PC-9 (cell line): ENCODE data around the gene ALG12. TPM values are rescaled to one million over a fixed set of nuclear protein-coding genes. Genes with fewer than 3 reads are reported as not detected.
A peak's percentile ranks its signal among the peaks of the same experiment; 100 is the strongest.

Experiments
- BruUV-seq: library from RNA; stranded (reverse); fragments of 400-500 nt; replicated peaks from 2 replicates; lab custom pipeline; 2021; lab: Mats Ljungman, UMichigan
- CTCF ChIA-PET: fragments of 300-600 bp; sonication (Branson Sonifier 250); formaldehyde crosslinking; loops from one replicate; lab custom pipeline; 2022; ENCODE audit warnings: antibody characterized with exemption; lab: Charles Lee
- POLR2A ChIA-PET: fragments of 300-600 bp; sonication (Branson Sonifier 250); formaldehyde crosslinking; loops from one replicate; lab custom pipeline; 2022; ENCODE audit warnings: antibody characterized with exemption; ENCODE audit not compliant: unreplicated experiment; lab: Charles Lee
- DNase-seq, 2 experiments: peaks; one replicate each; pipeline versions ENCODE4 v3.0.0 to v3.0.0-alpha.2; 2015 to 2022; ENCODE audit warnings: mixed read lengths in 1 of 2
- H2AFZ ChIP-seq: fragments of 200-600 bp; sonication (generic); 2 replicates; pipeline ENCODE4 v1.8.1; 2017; ENCODE audit warnings: antibody characterized with exemption
- H3F3A ChIP-seq: fragments of 200-600 bp; sonication (generic); 2 replicates; pipeline ENCODE4 v1.8.1; 2017; ENCODE audit warnings: antibody characterized with exemption, mild to moderate bottlenecking, low read depth; ENCODE audit not compliant: insufficient read depth
- H3K27ac ChIP-seq: fragments of 200-600 bp; sonication (generic); 2 replicates; pipeline ENCODE4 v1.6.1; 2016; ENCODE audit warnings: mixed run types
- H3K27me3 ChIP-seq: fragments of 200-600 bp; sonication (generic); 2 replicates; pipeline ENCODE4 v1.6.1; 2016; ENCODE audit warnings: low read depth, mixed run types; ENCODE audit not compliant: insufficient read depth
- H3K36me3 ChIP-seq: fragments of 200-600 bp; sonication (generic); 2 replicates; pipeline ENCODE4 v1.6.1; 2016; ENCODE audit warnings: low read depth, mixed run types
- H3K4me1 ChIP-seq: fragments of 200-600 bp; sonication (generic); replicated peaks from 2 replicates; pipeline ENCODE4 v1.6.1; 2016; ENCODE audit warnings: mixed run types; ENCODE audit not compliant: insufficient read depth
- H3K4me2 ChIP-seq: fragments of 200-600 bp; sonication (generic); 2 replicates; pipeline ENCODE4 v1.6.1; 2017; ENCODE audit warnings: mixed run types
- H3K4me3 ChIP-seq: fragments of 200-600 bp; sonication (generic); 2 replicates; pipeline ENCODE4 v1.6.1; 2016; ENCODE audit warnings: mixed run types
- H3K79me2 ChIP-seq: fragments of 200-600 bp; sonication (generic); 2 replicates; pipeline ENCODE4 v1.6.1; 2017; ENCODE audit warnings: low read depth, mixed run types
- H3K9me2 ChIP-seq: fragments of 200-600 bp; sonication (generic); 2 replicates; pipeline ENCODE4 v1.8.1; 2017; ENCODE audit warnings: mild to moderate bottlenecking; ENCODE audit not compliant: insufficient read depth
- H3K9me3 ChIP-seq: fragments of 200-600 bp; sonication (generic); 2 replicates; pipeline ENCODE4 v1.8.1; 2016; ENCODE audit warnings: low read depth; ENCODE audit not compliant: insufficient read depth
- H4K20me1 ChIP-seq: fragments of 200-600 bp; sonication (generic); 2 replicates; pipeline ENCODE4 v1.8.1; 2017; ENCODE audit not compliant: insufficient read depth
- EZH2 ChIP-seq: fragments of 200-600 bp; sonication (generic); IDR thresholded peaks from 2 replicates; pipeline ENCODE4 v1.8.0; 2017; ENCODE audit warnings: antibody characterized with exemption, low read depth
- intact Hi-C: fragments of 100-400 bp; cut with micrococcal nuclease; formaldehyde crosslinking; loops from one replicate; pipeline ENCODE4 v1.10.0; 2022; ENCODE audit not compliant: unreplicated experiment
- total RNA-seq: library from RNA; stranded (reverse); gene quantifications from 2 replicates; pipeline ENCODE4 v1.2.3, GENCODE V29; 2021
- TF ChIP-seq, protein P1 (sequence below): fragments of 200-600 bp; sonication (generic); conservative IDR thresholded peaks from 2 replicates; pipeline ENCODE4 v1.6.1; 2017; ENCODE audit warnings: mixed run types, antibody characterized with exemption, mild to moderate bottlenecking, moderate library complexity

Gene ALG12
- total RNA-seq, 1 experiment from 2014 or later: 16.8 TPM

DNA sequence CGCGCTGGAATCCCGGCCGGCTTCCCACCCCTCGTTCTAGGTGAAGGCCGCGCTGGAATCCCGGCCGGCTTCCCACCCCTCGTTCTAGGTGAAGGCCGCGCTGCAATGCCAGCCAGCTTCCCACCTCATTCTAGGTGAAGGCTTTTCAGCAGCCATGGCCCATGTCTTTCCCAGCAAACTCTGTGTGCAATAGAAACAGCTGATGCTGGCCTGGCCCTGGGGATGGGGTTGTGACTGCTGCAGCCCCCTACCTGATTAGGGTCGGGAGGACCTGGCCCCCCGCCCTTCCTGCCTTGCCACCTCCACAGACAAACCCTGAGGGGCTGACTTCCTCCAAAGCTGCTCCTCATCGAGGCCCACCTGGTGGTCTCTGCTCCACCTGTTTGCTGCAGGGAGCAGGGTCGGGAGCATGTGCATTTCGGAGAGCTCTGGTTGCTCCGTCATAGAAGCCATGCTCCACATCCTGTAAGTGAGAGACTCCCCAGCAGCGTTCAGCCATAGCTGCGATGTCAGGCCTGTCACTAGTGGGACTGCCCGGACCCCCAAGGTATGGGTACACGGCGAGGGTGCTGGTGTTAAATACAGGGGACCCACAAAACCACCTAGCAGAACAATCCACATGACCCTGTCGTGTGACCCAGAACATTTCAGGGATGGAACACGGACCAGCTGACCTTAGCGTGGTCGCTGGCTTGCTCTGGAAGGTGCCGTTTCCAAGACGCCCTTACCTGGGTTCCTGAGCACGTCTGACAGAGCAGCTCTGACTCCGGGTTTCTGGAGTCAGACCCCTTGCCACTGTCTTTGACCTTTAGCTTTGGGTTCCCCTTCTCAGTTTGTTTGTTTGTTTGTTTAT, 61.2 kb downstream of the ALG12 start:
- no TSS peak for BruUV-seq
- intact Hi-C loops: no loop called here
- no peak for TF ChIP-seq EZH2
- TF ChIP-seq, protein P1, sequence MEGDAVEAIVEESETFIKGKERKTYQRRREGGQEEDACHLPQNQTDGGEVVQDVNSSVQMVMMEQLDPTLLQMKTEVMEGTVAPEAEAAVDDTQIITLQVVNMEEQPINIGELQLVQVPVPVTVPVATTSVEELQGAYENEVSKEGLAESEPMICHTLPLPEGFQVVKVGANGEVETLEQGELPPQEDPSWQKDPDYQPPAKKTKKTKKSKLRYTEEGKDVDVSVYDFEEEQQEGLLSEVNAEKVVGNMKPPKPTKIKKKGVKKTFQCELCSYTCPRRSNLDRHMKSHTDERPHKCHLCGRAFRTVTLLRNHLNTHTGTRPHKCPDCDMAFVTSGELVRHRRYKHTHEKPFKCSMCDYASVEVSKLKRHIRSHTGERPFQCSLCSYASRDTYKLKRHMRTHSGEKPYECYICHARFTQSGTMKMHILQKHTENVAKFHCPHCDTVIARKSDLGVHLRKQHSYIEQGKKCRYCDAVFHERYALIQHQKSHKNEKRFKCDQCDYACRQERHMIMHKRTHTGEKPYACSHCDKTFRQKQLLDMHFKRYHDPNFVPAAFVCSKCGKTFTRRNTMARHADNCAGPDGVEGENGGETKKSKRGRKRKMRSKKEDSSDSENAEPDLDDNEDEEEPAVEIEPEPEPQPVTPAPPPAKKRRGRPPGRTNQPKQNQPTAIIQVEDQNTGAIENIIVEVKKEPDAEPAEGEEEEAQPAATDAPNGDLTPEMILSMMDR: no peak

GRCh38 chr22:49856343-49856742, 61.9 kb downstream of the ALG12 start:
- CTCF ChIA-PET: no interaction called here
- POLR2A ChIA-PET: no interaction called here
- H3K27ac ChIP-seq: no peak overlapping the region
- no peaks in the 10 kb centered on the region for H3K9me3 ChIP-seq
- intact Hi-C loops: no loop called here
- no peak for DNase-seq
- no peak overlapping the region for H2AFZ ChIP-seq
- H3K4me1 ChIP-seq: peaks cover 21% of the 10 kb centered on the region
- H3K79me2 ChIP-seq: peaks cover 71% of the 10 kb centered on the region
- H3K27me3 ChIP-seq: no peaks in the 10 kb centered on the region
- H3K36me3 ChIP-seq: no peaks in the 10 kb centered on the region
- H4K20me1 ChIP-seq: peaks cover 56% of the 10 kb centered on the region
- peak overlapping the region; percentile 87 for H3K4me2 ChIP-seq
- peaks cover 29% of the 10 kb centered on the region; the same call in 1 of the 2 replicates for H3F3A ChIP-seq
- TF ChIP-seq, protein P1: no peak
- TF ChIP-seq EZH2: no peak
- no peaks in the 10 kb centered on the region for H3K9me2 ChIP-seq
- no peak overlapping the region for H3K4me3 ChIP-seq
- BruUV-seq: no TSS peak

More for the DNA sequence above, 61.2 kb downstream of the ALG12 start:
- Histone ChIP-seq H3K9me2 (no peaks in the 10 kb centered on the region), H3K79me2 (peaks cover 78% of the 10 kb centered on the region), H3K4me2 (no peak overlapping the region), H4K20me1 (peaks cover 63% of the 10 kb centered on the region), H3F3A (peaks cover 29% of the 10 kb centered on the region; the same call in 1 of the 2 replicates), H3K27me3 (no peaks in the 10 kb centered on the region), H2AFZ (no peak overlapping the region), H3K4me3 (no peak overlapping the region), H3K36me3 (no peaks in the 10 kb centered on the region), H3K4me1 (peaks cover 21% of the 10 kb centered on the region), H3K27ac (no peak overlapping the region), H3K9me3 (no peaks in the 10 kb centered on the region)
- DNase-seq: no peak
- ChIA-PET POLR2A (no interaction called here), CTCF (no interaction called here)

GRCh38 chr22:49855251-49855911, 62.9 kb downstream of the ALG12 start:
- H4K20me1 ChIP-seq: peaks cover 48% of the 10 kb centered on the region
- H3K9me2 ChIP-seq: no peaks in the 10 kb centered on the region
- H3K36me3 ChIP-seq: no peaks in the 10 kb centered on the region
- peaks cover 21% of the 10 kb centered on the region for H3K4me1 ChIP-seq
- H3K27me3 ChIP-seq: no peaks in the 10 kb centered on the region
- intact Hi-C loops: loop anchor here (2.0 kb wide), 2 partner anchors 29 to 59 kb away; partner anchors contain the start of gene BRD1
- H3K9me3 ChIP-seq: no peaks in the 10 kb centered on the region
- DNase-seq: peak; percentile 50 to 65
- TF ChIP-seq, protein P1: no peak
- no peak for TF ChIP-seq EZH2
- BruUV-seq: no TSS peak
- H3K79me2 ChIP-seq: peaks cover 62% of the 10 kb centered on the region
- CTCF ChIA-PET: interaction anchor here (0.5 to 0.6 kb wide), 2 partner anchors 30 to 469 kb away, joined by 4 to 5 read pairs; no protein-coding TSS in a partner anchor
- H3F3A ChIP-seq: peaks cover 34% of the 10 kb centered on the region; the same call in 1 of the 2 replicates
- no peak overlapping the region for H2AFZ ChIP-seq
- H3K27ac ChIP-seq: peak overlapping the region; percentile 18
- H3K4me3 ChIP-seq: peak overlapping the region; percentile 70
- POLR2A ChIA-PET: interaction anchor here (0.6 to 1.0 kb wide), 3 partner anchors 29 to 197 kb away, joined by 3 to 5 read pairs (median 4); no protein-coding TSS in a partner anchor
- peak overlapping the region; percentile 87 for H3K4me2 ChIP-seq
